Measurements from ENCODE around the gene RNF152.

Gene RNF152

GRCh38 chr18:61883547-61883946, 9.3 kb downstream of the RNF152 start:
- H3K27me3 ChIP-seq (ENCODE audit: insufficient read depth, low read depth) = no peaks in the 10 kb centered on the region
- H4K20me1 ChIP-seq (ENCODE audit: insufficient read depth) = no peaks in the 10 kb centered on the region
- H3K79me2 ChIP-seq (ENCODE audit: insufficient read depth, low read depth) = no peaks in the 10 kb centered on the region
- H3K27ac ChIP-seq = no peak overlapping the region
- TF ChIP-seq CTCF (conservative IDR thresholded peaks at IDR 0.05; ENCODE audit: low read depth, low read length) = no peak
- H3K9ac ChIP-seq = no peak overlapping the region
- H3K4me2 ChIP-seq = no peak overlapping the region
- H3K36me3 ChIP-seq (ENCODE audit: insufficient read depth) = no peaks in the 10 kb centered on the region
- no peaks in the 10 kb centered on the region for H3K4me1 ChIP-seq (ENCODE audit: low read depth, poor library complexity, severe bottlenecking)
- H2AFZ ChIP-seq (ENCODE audit: low read depth) = no peak overlapping the region
- H3K4me3 ChIP-seq (IDR thresholded peaks at IDR 0.05; ENCODE audit: insufficient read depth, low read depth, low read length) = no peak overlapping the region

GRCh38 chr18:61882296-61883004, 10.4 kb downstream of the RNF152 start:
- Histone ChIP-seq H3K79me2 (ENCODE audit: insufficient read depth, low read depth) (no peaks in the 10 kb centered on the region), H2AFZ (ENCODE audit: low read depth) (no peak overlapping the region), H4K20me1 (ENCODE audit: insufficient read depth) (no peaks in the 10 kb centered on the region), H3K4me1 (ENCODE audit: low read depth, poor library complexity, severe bottlenecking) (no peaks in the 10 kb centered on the region), H3K36me3 (ENCODE audit: insufficient read depth) (no peaks in the 10 kb centered on the region), H3K27me3 (ENCODE audit: insufficient read depth, low read depth) (no peaks in the 10 kb centered on the region), H3K27ac (no peak overlapping the region), H3K9ac (no peak overlapping the region), H3K4me3 (IDR thresholded peaks at IDR 0.05; ENCODE audit: insufficient read depth, low read depth, low read length) (no peak overlapping the region), H3K4me2 (no peak overlapping the region)
- TF ChIP-seq CTCF (conservative IDR thresholded peaks at IDR 0.05; ENCODE audit: low read depth, low read length) = no peak

GRCh38 chr18:61876899-61877298, 15.9 kb downstream of the RNF152 start:
- no peaks in the 10 kb centered on the region for H3K27me3 ChIP-seq (ENCODE audit: insufficient read depth, low read depth)
- no peaks in the 10 kb centered on the region for H3K36me3 ChIP-seq (ENCODE audit: insufficient read depth)
- no peak overlapping the region for H3K9ac ChIP-seq
- no peak overlapping the region for H3K4me3 ChIP-seq (IDR thresholded peaks at IDR 0.05; ENCODE audit: insufficient read depth, low read depth, low read length)
- no peak for TF ChIP-seq CTCF (conservative IDR thresholded peaks at IDR 0.05; ENCODE audit: low read depth, low read length)
- H3K4me2 ChIP-seq = no peak overlapping the region
- no peaks in the 10 kb centered on the region for H3K4me1 ChIP-seq (ENCODE audit: low read depth, poor library complexity, severe bottlenecking)
- no peaks in the 10 kb centered on the region for H3K79me2 ChIP-seq (ENCODE audit: insufficient read depth, low read depth)
- H3K27ac ChIP-seq = no peak overlapping the region
- H4K20me1 ChIP-seq (ENCODE audit: insufficient read depth) = no peaks in the 10 kb centered on the region
- H2AFZ ChIP-seq (ENCODE audit: low read depth) = no peak overlapping the region

- no peaks in the 10 kb centered on the region for H3K36me3 ChIP-seq (ENCODE audit: insufficient read depth)
- H3K27me3 ChIP-seq (ENCODE audit: insufficient read depth, low read depth) = no peaks in the 10 kb centered on the region
- no peak overlapping the region for H2AFZ ChIP-seq (ENCODE audit: low read depth)
- no peak overlapping the region for H3K4me3 ChIP-seq (IDR thresholded peaks at IDR 0.05; ENCODE audit: insufficient read depth, low read depth, low read length)
- no peaks in the 10 kb centered on the region for H3K4me1 ChIP-seq (ENCODE audit: low read depth, poor library complexity, severe bottlenecking)
- no peak overlapping the region for H3K4me2 ChIP-seq
- no peak overlapping the region for H3K27ac ChIP-seq
- TF ChIP-seq CTCF (conservative IDR thresholded peaks at IDR 0.05; ENCODE audit: low read depth, low read length) = no peak
- H4K20me1 ChIP-seq (ENCODE audit: insufficient read depth) = no peaks in the 10 kb centered on the region
- H3K9ac ChIP-seq = no peak overlapping the region
- H3K79me2 ChIP-seq (ENCODE audit: insufficient read depth, low read depth) = no peaks in the 10 kb centered on the region
Measured at GRCh38 chr18:61870151-61870550, 22.7 kb downstream of the RNF152 start.

All from KMS-11 (cell line).